MCF 10A (cell line): Measurements from ENCODE around the gene ETFRF1. TPM values are rescaled to one million over a fixed set of nuclear protein-coding genes. Genes with fewer than 3 reads are reported as not detected.

Source experiments
- BruUV-seq: library from RNA; stranded (reverse); fragments of 400-500 nt; replicated peaks from 2 replicates; lab custom pipeline; 2021; lab: Mats Ljungman, UMichigan
- CTCF ChIA-PET: fragments of 300-600 bp; sonication (Branson Sonifier 250); formaldehyde crosslinking; extraction: SDS; loops from one replicate; lab custom pipeline; 2021; ENCODE audit warnings: antibody characterized with exemption, inconsistent platforms; lab: Yijun Ruan, JAX
- POLR2A ChIA-PET: fragments of 300-600, 350-650 bp; sonication (Branson Sonifier 250); formaldehyde crosslinking; extraction: SDS; loops from one replicate; lab custom pipeline; 2020; ENCODE audit warnings: antibody characterized with exemption, inconsistent platforms; lab: Yijun Ruan, JAX
- DNase-seq: peaks from one replicate; pipeline ENCODE4 v3.0.0-alpha.2; 2018; ENCODE audit not compliant: unreplicated experiment
- H3K27ac Mint-ChIP-seq: one replicate; pipeline ENCODE4 v1.8.0; 2022; ENCODE audit warnings: mild to moderate bottlenecking, low read depth, mixed read lengths; ENCODE audit not compliant: unreplicated experiment
- H3K27me3 Mint-ChIP-seq: one replicate; pipeline ENCODE4 v1.8.0; 2022; ENCODE audit warnings: mixed read lengths; ENCODE audit not compliant: insufficient read depth, unreplicated experiment
- H3K36me3 Mint-ChIP-seq: one replicate; pipeline ENCODE4 v1.8.0; 2022; ENCODE audit warnings: mild to moderate bottlenecking, moderate library complexity, mixed read lengths; ENCODE audit not compliant: insufficient read depth, unreplicated experiment
- H3K4me1 Mint-ChIP-seq: one replicate; pipeline ENCODE4 v1.8.0; 2022; ENCODE audit warnings: mixed read lengths; ENCODE audit not compliant: insufficient read depth, unreplicated experiment
- H3K4me3 Mint-ChIP-seq: one replicate; pipeline ENCODE4 v1.8.0; 2022; ENCODE audit warnings: mild to moderate bottlenecking, moderate library complexity, mixed read lengths; ENCODE audit not compliant: unreplicated experiment
- H3K9me3 Mint-ChIP-seq: one replicate; pipeline ENCODE4 v1.8.0; 2022; ENCODE audit warnings: mixed read lengths; ENCODE audit not compliant: unreplicated experiment
- CTCF ChIP-seq: fragments of 200-600 bp; IDR thresholded peaks from one replicate; pipeline ENCODE4 v1.8.0; 2022; ENCODE audit warnings: antibody characterized with exemption, mild to moderate bottlenecking; ENCODE audit not compliant: unreplicated experiment
- intact Hi-C: fragments of 100-400 bp; cut with micrococcal nuclease; formaldehyde crosslinking; loops from 2 replicates; pipeline ENCODE4 v1.14.1; 2022
- total RNA-seq: library from RNA; stranded (reverse); gene quantifications from 2 replicates; pipeline ENCODE4 v1.2.3, GENCODE V29; 2022

The ETFRF1 gene
- total RNA-seq, 1 experiment from 2014 or later, result 21.1 TPM

- BruUV-seq, result no TSS peak
- no peak overlapping the region for H3K4me3 Mint-ChIP-seq
- ChIA-PET POLR2A (no interaction called here), CTCF (interaction anchor here (0.6 kb wide), 1 partner anchor 148 kb away, joined by 3 read pairs; no protein-coding TSS in a partner anchor)
- no peaks in the 10 kb centered on the region for H3K27me3 Mint-ChIP-seq
- H3K4me1 Mint-ChIP-seq, result peaks cover 13% of the 10 kb centered on the region
- H3K36me3 Mint-ChIP-seq, result no peaks in the 10 kb centered on the region
- H3K9me3 Mint-ChIP-seq, result no peaks in the 10 kb centered on the region
- no peak for TF ChIP-seq CTCF
- intact Hi-C loops, result no loop called here
- H3K27ac Mint-ChIP-seq, result no peak overlapping the region
- peak; percentile 58 for DNase-seq
These were observed 7.3 kb upstream of the ETFRF1 start for GRCh38 chr12:25187781-25188180.

- TF ChIP-seq CTCF, result no peak
- peaks cover 19% of the 10 kb centered on the region for H3K4me1 Mint-ChIP-seq
- no peaks in the 10 kb centered on the region for H3K27me3 Mint-ChIP-seq
- no peaks in the 10 kb centered on the region for H3K36me3 Mint-ChIP-seq
- CTCF ChIA-PET, result interaction anchor here (1.1 kb wide), 1 partner anchor 49 kb away, joined by 4 read pairs; no protein-coding TSS in a partner anchor
- H3K27ac Mint-ChIP-seq, result no peak overlapping the region
- no peak for DNase-seq
- POLR2A ChIA-PET, result no interaction called here
- intact Hi-C loops, result no loop called here
- H3K4me3 Mint-ChIP-seq, result no peak overlapping the region
- no peaks in the 10 kb centered on the region for H3K9me3 Mint-ChIP-seq
- no TSS peak for BruUV-seq
These were observed 5.4 kb upstream of the ETFRF1 start for GRCh38 chr12:25189656-25190055.

GRCh38 chr12:25190793-25191192 lies 4.2 kb upstream of the ETFRF1 start:
- BruUV-seq, result no TSS peak
- Mint-ChIP-seq H3K36me3 (no peaks in the 10 kb centered on the region), H3K27ac (no peak overlapping the region), H3K27me3 (no peaks in the 10 kb centered on the region), H3K4me1 (peaks cover 19% of the 10 kb centered on the region), H3K9me3 (no peaks in the 10 kb centered on the region), H3K4me3 (no peak overlapping the region)
- intact Hi-C loops, result no loop called here
- DNase-seq, result no peak
- ChIA-PET CTCF (no interaction called here), POLR2A (no interaction called here)
- no peak for TF ChIP-seq CTCF

GRCh38 chr12:25194214-25194613 lies 823 bp upstream of the ETFRF1 start:
- no peak for DNase-seq
- peak overlapping the region; percentile 96 for H3K4me3 Mint-ChIP-seq
- ChIA-PET CTCF (interaction anchor here (0.5 to 1.3 kb wide), 5 partner anchors 9 to 1300 kb away, joined by 3 to 4 read pairs (median 3); no protein-coding TSS in a partner anchor), POLR2A (interaction anchor here (0.6 to 1.5 kb wide), 10 partner anchors 10 to 1503 kb away, joined by 3 to 5 read pairs (median 3); partner anchors contain the start of gene KRAS)
- H3K27ac Mint-ChIP-seq, result peak overlapping the region; percentile 98
- H3K36me3 Mint-ChIP-seq, result no peaks in the 10 kb centered on the region
- H3K9me3 Mint-ChIP-seq, result no peaks in the 10 kb centered on the region
- BruUV-seq, result no TSS peak
- H3K4me1 Mint-ChIP-seq, result peaks cover 6% of the 10 kb centered on the region
- intact Hi-C loops, result no loop called here
- no peaks in the 10 kb centered on the region for H3K27me3 Mint-ChIP-seq
- no peak for TF ChIP-seq CTCF
